GM23248 (cell line): Measurements from ENCODE around the gene IFIT1B.

ENCODE experiments used
- EZH2 ChIP-seq: fragments of 200-600 bp; sonication (generic); IDR thresholded peaks from 2 replicates; pipeline ENCODE4 v1.6.1; 2018; ENCODE audit warnings: antibody characterized with exemption, mild to moderate bottlenecking; ENCODE audit not compliant: insufficient read depth, poor library complexity, severe bottlenecking
- EZH2phosphoT487 ChIP-seq: fragments of 200-600 bp; sonication (generic); IDR thresholded peaks from 2 replicates; pipeline ENCODE4 v1.6.1; 2018; ENCODE audit warnings: antibody characterized with exemption, moderate library complexity, mild to moderate bottlenecking, low read depth; ENCODE audit not compliant: insufficient read depth

GRCh38 chr10:89404104-89405047 is 26.5 kb downstream of the IFIT1B start:
- TF ChIP-seq EZH2 (no peak), EZH2phosphoT487 (no peak)
